Measurements from ENCODE around the gene GNA12. TPM values are rescaled to one million over a fixed set of nuclear protein-coding genes. Genes with fewer than 3 reads are reported as not detected.

Gene GNA12
- total RNA-seq, 1 donor from 2014 or later, result 67.2 TPM

GRCh38 chr7:2866601-2867000 is 22.5 kb upstream of the GNA12 start:
- Histone ChIP-seq H3K9me3 (ENCODE audit: insufficient read depth, low read depth, low read length) (no peaks in the 10 kb centered on the region), H3K36me3 (ENCODE audit: insufficient read depth, low read length) (no peaks in the 10 kb centered on the region), H4K20me1 (ENCODE audit: insufficient read depth, low read length) (no peaks in the 10 kb centered on the region), H3K27ac (ENCODE audit: low read depth, low read length) (no peak overlapping the region), H3K9ac (ENCODE audit: low read length) (no peak overlapping the region), H3K4me1 (ENCODE audit: insufficient read depth, low read length) (peaks cover 31% of the 10 kb centered on the region), H3K79me2 (ENCODE audit: insufficient read depth, low read length) (no peaks in the 10 kb centered on the region), H3K27me3 (ENCODE audit: insufficient read depth, low read length) (no peaks in the 10 kb centered on the region), H2AFZ (ENCODE audit: low read depth, low read length) (no peak overlapping the region), H3K4me3 (ENCODE audit: insufficient read depth, low read depth, low read length) (no peak overlapping the region), H3K4me2 (ENCODE audit: low read length) (no peak overlapping the region)
- no peak for TF ChIP-seq EZH2 (IDR thresholded peaks at IDR 0.05; ENCODE audit: insufficient read depth, low read length)
- TF ChIP-seq CTCF (IDR thresholded peaks at IDR 0.05; ENCODE audit: insufficient read depth, low read depth, low read length), result no peak
- H3K4me3 Mint-ChIP-seq (ENCODE audit: unreplicated experiment), result no peak overlapping the region
- no peaks in the 10 kb centered on the region for H3K36me3 Mint-ChIP-seq (ENCODE audit: low read depth, unreplicated experiment)
- no peaks in the 10 kb centered on the region for H3K9me3 Mint-ChIP-seq (ENCODE audit: unreplicated experiment)
- FAIRE-seq, result no peak
- H3K4me1 Mint-ChIP-seq (ENCODE audit: low read depth, unreplicated experiment), result peaks cover 17% of the 10 kb centered on the region
- H3K27ac Mint-ChIP-seq (ENCODE audit: unreplicated experiment), result no peak overlapping the region
- peaks cover 5% of the 10 kb centered on the region for H3K27me3 Mint-ChIP-seq (ENCODE audit: low read depth, unreplicated experiment)
- no peak for DNase-seq (ENCODE audit: low read depth)

GRCh38 chr7:2864999-2865670 is 21.0 kb upstream of the GNA12 start:
- Histone ChIP-seq H3K4me2 (ENCODE audit: low read length) (no peak overlapping the region), H3K4me3 (ENCODE audit: insufficient read depth, low read depth, low read length) (no peak overlapping the region), H4K20me1 (ENCODE audit: insufficient read depth, low read length) (no peaks in the 10 kb centered on the region), H3K4me1 (ENCODE audit: insufficient read depth, low read length) (peaks cover 31% of the 10 kb centered on the region), H3K27ac (ENCODE audit: low read depth, low read length) (no peak overlapping the region), H3K79me2 (ENCODE audit: insufficient read depth, low read length) (no peaks in the 10 kb centered on the region), H3K36me3 (ENCODE audit: insufficient read depth, low read length) (no peaks in the 10 kb centered on the region), H2AFZ (ENCODE audit: low read depth, low read length) (no peak overlapping the region), H3K9me3 (ENCODE audit: insufficient read depth, low read depth, low read length) (no peaks in the 10 kb centered on the region), H3K9ac (ENCODE audit: low read length) (no peak overlapping the region), H3K27me3 (ENCODE audit: insufficient read depth, low read length) (no peaks in the 10 kb centered on the region)
- Mint-ChIP-seq H3K36me3 (ENCODE audit: low read depth, unreplicated experiment) (no peaks in the 10 kb centered on the region), H3K4me3 (ENCODE audit: unreplicated experiment) (peak overlapping the region; percentile 46), H3K27ac (ENCODE audit: unreplicated experiment) (peak overlapping the region; percentile 93), H3K27me3 (ENCODE audit: low read depth, unreplicated experiment) (peaks cover 3% of the 10 kb centered on the region), H3K9me3 (ENCODE audit: unreplicated experiment) (no peaks in the 10 kb centered on the region), H3K4me1 (ENCODE audit: low read depth, unreplicated experiment) (peaks cover 16% of the 10 kb centered on the region)
- FAIRE-seq, result peak; percentile 49
- TF ChIP-seq EZH2 (IDR thresholded peaks at IDR 0.05; ENCODE audit: insufficient read depth, low read length), result no peak
- peak; percentile 88 for TF ChIP-seq CTCF (IDR thresholded peaks at IDR 0.05; ENCODE audit: insufficient read depth, low read depth, low read length)
- peak; percentile 36 for DNase-seq (ENCODE audit: low read depth)
